H7 (cell line): ENCODE data around the gene RPL6. TPM values are rescaled to one million over a fixed set of nuclear protein-coding genes. Genes with fewer than 3 reads are reported as not detected.
"Not testable (repeated sequence)": the region's sequence is repeated elsewhere in the genome, so short reads cannot be mapped to it uniquely, and the experiment has no call there.

Experiments
- DNase-seq: peaks from one replicate; pipeline ENCODE4 v3.0.0; 2012
- H3K27me3 ChIP-seq: 2 replicates; pipeline ENCODE4 v1.6.0; 2011; ENCODE audit warnings: mild to moderate bottlenecking, low read length; ENCODE audit not compliant: control insufficient read depth, insufficient read depth
- H3K36me3 ChIP-seq: replicated peaks from 2 replicates; pipeline ENCODE4 v1.5.1; 2011; ENCODE audit warnings: low read length; ENCODE audit not compliant: control insufficient read depth, insufficient read depth
- H3K4me3 ChIP-seq: 2 replicates; pipeline ENCODE4 v1.5.1; 2011; ENCODE audit warnings: low read depth, mild to moderate bottlenecking, control low read depth, low read length, moderate library complexity; ENCODE audit not compliant: insufficient read depth
- total RNA-seq: library from RNA; depleted of rRNA; stranded (reverse); fragments of >200 nt; shearing (Covaris generic); gene quantifications from 2 replicates; pipeline ENCODE4 v1.2.3, GENCODE V29; 2014; rRNA removed

The RPL6 gene
- total RNA-seq: 2,057 and 2,096 TPM in 2 replicates

DNA sequence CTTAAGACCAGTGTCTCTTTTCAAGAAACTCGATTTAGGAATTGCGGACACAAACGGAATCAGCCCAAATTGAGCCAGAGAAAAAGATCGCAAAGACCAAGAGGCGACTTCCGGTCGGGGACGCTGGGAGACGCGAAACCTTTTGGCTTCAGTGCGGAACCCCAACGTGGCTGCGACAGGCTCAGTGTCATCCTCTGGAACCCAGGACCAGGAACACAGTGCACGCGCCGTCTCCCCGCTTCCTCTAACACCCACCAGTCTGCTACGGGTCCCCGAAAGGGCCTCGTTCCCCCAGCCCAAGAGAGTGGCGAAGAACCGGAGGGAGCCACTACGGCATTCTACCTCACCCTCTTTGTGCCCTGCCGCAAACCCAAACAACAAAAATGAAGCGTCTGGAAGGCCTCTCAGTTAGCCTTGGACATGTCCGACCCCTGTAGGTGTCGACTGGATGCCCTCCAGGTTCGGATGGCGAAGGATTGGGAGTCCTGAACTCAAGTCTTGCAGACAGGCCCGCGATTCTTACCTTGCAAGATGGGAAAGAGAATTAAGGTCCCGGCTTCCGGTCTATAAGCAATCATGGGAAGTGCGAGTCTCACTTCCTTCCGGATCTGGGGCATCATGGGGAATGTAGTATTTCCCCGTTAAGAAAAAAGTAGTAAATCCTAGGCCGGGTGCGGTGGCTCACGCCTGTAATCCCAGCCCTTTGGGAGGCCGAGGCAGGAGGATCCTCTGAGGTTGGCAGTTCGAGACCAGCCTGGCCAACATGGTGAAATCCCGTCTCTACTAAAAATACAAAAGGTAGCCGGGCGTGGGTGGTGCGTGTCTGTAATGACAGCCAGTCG lies at the start of gene RPL6:
TSS of gene RPL6 (minus strand) at position 542 of the 842 bp plus-strand sequence. CDS start 949 bp downstream, outside the sequence.
- Histone ChIP-seq H3K4me3 (peak within 1 kb of the TSS; percentile 98), H3K36me3 (peaks cover 34% of the 10 kb centered on the region), H3K27me3 (no peaks in the 10 kb centered on the region)
- DNase-seq: peak; percentile 84

DNA sequence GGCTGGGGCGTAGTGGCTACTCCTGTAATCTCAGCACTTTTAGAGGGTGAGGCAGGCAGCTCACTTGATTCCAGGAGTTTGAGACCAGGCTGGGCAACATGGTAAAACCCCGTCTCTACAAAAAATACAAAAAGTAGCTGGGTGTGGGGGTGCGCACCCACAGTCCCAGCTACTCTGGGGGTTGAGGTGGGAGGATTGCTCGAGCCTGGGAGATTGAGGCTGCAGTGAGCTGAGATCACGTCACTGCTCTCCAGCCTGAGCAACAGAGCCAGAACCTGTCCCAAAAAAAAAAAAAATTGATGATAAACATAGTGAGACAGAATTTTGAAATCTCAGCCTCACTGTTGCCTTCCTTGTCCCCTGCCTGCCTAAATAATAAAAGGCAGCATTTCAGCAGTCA lies 49.3 kb upstream of the RPL6 start:
- DNase-seq: no peak
- peaks cover 9% of the 10 kb centered on the region for H3K36me3 ChIP-seq
- H3K4me3 ChIP-seq: no peak overlapping the region
- no peaks in the 10 kb centered on the region for H3K27me3 ChIP-seq

DNA sequence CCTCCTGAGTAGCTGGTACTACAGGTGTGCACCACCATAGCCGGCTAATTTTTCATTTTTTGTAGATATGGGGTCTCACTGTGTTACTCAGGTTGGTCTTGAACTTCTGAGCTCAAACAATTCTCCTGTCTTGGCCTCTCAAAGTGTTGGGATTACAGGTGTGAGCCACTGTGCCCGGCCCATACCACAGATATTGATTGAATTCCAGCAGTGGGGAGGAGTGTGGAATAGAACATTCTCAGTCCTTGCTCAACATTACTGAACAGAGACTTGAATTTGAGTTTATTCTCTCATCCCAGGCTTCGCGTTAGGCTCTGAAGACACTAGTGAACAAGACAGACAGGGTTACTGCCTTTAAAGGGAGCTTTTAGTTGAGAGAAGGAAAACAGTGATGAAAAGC lies 48.9 kb upstream of the RPL6 start:
- no peak overlapping the region for H3K4me3 ChIP-seq
- peaks cover 9% of the 10 kb centered on the region for H3K36me3 ChIP-seq
- no peaks in the 10 kb centered on the region for H3K27me3 ChIP-seq
- DNase-seq: no peak

DNA sequence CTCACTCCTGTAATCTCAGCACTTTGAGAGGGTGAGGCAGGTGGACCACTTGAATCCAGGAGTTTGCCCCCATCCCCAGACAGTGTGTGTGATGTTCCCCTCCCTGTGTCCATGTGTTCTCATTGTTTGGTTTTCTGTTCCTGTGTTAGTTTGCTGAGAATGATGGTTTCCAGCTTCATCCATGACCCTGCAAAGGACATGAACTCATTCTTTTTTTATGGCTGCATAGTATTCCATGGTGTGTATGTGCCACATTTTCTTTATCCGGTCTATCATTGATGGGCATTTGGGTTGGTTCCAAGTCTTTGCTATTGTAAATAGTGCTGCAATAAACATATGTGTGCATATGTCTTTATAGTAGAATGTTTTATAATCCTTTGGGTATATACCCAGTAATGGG lies 47.7 kb upstream of the RPL6 start:
- not testable (repeated sequence) for H3K27me3 ChIP-seq, H3K4me3 ChIP-seq, DNase-seq
- H3K36me3 ChIP-seq: peaks cover 11% of the 10 kb centered on the region

DNA sequence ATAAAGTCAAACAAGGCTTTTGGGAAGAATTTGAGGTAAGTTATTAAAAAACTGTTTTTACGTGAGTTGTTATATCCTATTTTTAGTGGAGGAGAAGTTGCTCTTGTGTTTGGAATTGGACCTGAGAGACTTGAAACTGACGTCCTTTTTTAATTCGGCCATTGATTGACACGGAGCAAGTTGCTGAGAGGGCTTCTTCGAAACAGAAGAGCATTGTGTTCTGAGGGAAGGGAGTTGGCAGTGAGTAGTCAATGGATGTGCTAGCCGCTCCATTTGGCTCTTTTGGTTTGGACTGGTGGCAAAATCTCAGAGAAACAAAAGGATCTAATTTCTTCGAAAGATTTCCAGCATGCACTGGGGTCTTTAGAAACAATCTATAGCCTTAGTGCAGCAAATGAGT lies 46.6 kb upstream of the RPL6 start:
- no peaks in the 10 kb centered on the region for H3K27me3 ChIP-seq
- H3K36me3 ChIP-seq: peaks cover 11% of the 10 kb centered on the region
- no peak for DNase-seq
- H3K4me3 ChIP-seq: no peak overlapping the region

DNA sequence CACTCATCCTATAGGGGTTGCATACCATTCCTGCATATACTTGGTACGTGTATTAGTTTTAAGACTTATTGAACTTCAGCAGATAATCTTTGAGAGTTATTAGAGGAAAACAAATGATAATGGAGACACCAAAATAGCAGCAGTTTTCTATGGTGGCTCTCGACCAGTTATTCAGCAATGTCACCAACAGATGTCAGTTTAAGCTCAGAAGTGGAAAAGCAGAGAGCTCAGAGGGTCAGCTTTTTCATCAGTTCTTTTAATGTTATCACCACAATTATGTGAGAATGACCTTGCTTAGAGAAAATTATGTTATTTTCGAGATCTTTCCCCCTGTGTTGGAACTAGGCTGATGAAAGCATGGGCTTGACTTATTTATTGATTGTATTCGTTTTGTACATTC lies 41.3 kb upstream of the RPL6 start:
- Histone ChIP-seq H3K36me3 (peaks cover 10% of the 10 kb centered on the region), H3K27me3 (no peaks in the 10 kb centered on the region), H3K4me3 (no peak overlapping the region)
- no peak for DNase-seq

DNA sequence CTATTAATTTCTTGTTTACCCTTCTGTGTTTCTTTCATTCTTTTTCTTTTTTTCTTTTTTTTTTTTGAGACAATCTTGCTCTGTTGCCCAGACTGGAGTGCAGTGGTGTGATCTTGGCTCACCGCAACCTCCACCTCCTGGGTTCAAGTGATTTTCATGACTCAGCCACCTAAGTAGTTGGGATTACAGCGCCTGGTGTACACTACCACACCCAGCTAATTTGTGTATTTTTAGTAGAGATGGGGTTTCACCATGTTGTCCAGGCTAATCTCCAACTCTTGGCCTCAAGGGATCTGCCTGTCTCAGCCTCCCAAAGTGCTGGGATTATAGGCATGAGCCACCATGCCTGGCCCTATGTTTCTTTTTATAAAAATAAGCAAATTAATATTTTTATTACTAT lies 38.8 kb upstream of the RPL6 start:
- H3K36me3 ChIP-seq, DNase-seq, H3K4me3 ChIP-seq, H3K27me3 ChIP-seq: not testable (repeated sequence)

DNA sequence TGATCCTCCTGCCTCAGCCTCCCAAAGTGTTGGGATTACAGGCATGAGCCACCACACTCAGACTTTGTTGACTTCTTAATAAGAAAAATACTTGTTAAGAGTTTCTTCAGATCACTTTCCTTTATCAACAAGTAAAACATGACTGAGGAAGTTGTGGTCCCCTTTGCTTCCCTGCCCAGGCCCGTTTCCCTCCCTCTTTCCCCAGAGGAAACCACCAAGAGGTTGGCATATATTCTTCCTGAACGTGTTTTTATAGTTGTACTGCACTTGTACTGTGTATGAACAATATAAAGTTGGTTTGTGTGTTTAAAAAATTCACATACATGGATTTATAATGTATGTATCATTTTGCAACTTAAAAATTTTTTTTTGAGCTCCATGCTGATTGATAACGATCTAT lies 37.7 kb upstream of the RPL6 start:
- Histone ChIP-seq H3K27me3 (no peaks in the 10 kb centered on the region), H3K4me3 (no peak overlapping the region), H3K36me3 (peaks cover 5% of the 10 kb centered on the region)
- no peak for DNase-seq

DNA sequence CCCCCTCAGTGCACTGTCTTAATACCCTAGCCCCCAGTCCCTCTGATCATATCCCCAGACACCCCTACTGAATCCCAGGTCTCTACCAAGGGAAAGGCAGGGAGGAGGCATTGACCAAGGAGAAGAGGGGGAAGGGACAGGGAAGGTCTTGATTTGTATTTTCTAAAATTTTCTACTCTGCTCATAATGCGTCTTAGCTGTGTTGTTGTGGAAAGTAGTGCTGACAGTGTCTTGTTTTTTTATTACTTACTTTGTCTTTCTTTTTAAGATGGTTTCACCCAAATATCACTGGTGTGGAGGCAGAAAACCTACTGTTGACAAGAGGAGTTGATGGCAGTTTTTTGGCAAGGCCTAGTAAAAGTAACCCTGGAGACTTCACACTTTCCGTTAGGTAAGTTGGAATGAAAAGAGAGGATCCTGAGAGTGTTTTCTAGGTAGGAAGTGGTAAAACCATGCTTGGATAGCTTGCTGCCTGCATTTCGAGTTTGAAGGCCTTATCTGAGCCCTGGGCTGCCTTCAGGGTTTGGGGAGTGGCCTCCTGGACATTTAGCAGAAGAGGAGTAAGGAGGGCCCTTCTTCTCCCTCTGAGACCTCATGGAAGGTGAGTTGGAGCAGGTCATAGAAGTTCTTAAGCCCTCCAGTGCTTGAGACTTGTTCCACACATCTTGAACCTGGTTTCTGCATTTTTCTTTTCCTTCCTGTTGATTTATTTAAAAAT lies 36.8 kb upstream of the RPL6 start:
- no peaks in the 10 kb centered on the region for H3K27me3 ChIP-seq
- DNase-seq: no peak
- no peak overlapping the region for H3K4me3 ChIP-seq
- H3K36me3 ChIP-seq: peaks cover 5% of the 10 kb centered on the region

DNA sequence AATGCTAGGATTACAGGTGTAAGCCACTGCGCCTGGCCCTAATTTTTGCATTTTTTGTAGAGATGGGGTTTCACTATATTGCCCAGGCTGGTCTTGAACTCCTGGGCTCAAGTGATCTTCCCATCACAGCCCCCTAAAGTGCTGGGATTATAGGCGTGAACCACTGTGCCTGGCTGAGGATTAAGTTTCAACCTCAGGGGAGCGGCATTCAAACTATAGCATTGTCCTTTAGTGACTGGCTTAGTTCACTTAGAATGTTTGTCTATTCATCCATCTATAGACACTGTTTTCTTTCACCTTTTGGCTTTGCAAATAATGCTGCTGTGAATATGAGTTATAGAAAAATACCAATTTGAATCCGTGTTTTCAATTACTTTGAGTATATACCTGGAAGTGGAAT lies 34.5 kb upstream of the RPL6 start:
- H3K36me3 ChIP-seq: peaks cover 3% of the 10 kb centered on the region
- H3K4me3 ChIP-seq: no peak overlapping the region
- no peak for DNase-seq
- H3K27me3 ChIP-seq: no peaks in the 10 kb centered on the region

DNA sequence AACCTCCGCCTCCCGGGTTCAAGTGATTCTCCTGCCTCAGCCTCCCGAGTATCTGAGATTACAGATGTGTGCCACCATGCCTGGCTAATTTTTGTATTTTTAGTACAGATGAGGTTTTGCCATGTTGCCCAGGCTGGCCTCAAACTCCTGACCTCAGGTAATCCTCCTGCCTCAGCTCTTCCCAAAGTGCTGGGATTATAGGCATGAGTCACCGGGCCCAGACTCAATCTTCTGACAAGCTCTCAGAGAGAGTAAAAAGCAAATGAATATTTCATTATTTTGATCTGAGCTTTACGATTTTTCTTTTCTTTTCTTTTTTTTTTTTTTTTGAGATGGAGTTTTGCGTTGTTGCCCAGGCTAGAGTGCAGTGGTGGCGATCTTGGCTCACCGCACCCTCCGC lies 31.2 kb upstream of the RPL6 start:
- not testable (repeated sequence) for H3K4me3 ChIP-seq, H3K36me3 ChIP-seq, H3K27me3 ChIP-seq, DNase-seq

DNA sequence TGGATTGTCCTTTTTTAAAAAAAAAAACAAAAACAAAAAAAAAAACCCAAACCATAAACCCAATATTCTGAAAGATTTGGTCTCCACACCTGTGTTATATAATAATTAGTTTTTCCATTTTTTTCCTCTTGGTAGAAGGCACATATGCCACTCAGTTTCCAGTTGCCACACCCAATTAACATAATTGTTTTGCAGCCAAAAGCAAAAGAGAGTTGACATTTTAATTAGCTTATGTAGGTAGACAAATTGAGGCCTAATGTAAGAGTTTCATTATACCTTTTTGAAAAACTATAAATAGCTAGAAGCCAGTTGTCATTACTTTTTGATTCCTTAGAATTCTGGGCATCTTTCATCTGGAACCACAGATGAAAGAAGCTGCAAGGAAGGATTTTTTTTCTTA lies 30.4 kb upstream of the RPL6 start:
- H3K36me3 ChIP-seq: no peaks in the 10 kb centered on the region
- no peaks in the 10 kb centered on the region for H3K27me3 ChIP-seq
- no peak for DNase-seq
- no peak overlapping the region for H3K4me3 ChIP-seq

DNA sequence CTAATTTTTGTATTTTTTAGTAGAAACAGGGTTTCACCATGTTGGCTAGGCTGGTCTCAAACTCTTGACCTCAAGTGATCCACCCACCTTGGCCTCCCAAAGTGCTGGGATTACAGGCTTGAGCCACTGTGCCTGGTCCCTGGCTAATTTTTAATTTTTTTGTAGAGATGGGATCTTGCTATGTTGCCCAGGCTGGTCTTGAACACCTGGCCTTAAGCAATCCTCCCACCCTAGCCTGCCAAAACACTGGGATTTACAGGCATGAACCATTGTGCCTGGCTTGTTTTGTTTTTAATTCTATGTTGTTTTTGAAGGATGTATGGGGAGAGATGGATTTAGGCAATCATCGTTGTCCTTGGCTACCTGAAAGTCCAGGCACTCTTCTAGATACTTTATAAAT lies 29.2 kb upstream of the RPL6 start:
- not testable (repeated sequence) for H3K27me3 ChIP-seq, H3K4me3 ChIP-seq, DNase-seq, H3K36me3 ChIP-seq

DNA sequence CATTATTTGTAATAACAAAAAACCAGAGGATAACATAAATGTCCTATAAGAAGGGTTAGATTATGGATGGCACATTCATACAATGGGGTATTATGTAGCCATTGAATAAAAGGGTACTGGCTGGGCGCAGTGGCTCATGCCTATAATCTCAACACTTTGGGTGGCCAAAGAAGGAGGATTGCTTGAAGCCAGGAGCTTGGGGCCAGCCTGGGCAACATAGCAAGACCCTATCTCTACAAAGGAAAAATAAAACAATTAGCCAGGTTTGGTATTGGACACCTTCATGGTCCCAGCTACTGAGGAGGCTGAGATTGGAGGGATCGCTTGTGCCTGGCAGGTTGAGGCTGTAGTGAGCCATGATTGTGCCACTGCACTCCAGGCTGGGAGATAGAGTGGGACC lies 24.1 kb upstream of the RPL6 start:
- DNase-seq: no peak
- H3K4me3 ChIP-seq: no peak overlapping the region
- no peaks in the 10 kb centered on the region for H3K36me3 ChIP-seq
- no peaks in the 10 kb centered on the region for H3K27me3 ChIP-seq

DNA sequence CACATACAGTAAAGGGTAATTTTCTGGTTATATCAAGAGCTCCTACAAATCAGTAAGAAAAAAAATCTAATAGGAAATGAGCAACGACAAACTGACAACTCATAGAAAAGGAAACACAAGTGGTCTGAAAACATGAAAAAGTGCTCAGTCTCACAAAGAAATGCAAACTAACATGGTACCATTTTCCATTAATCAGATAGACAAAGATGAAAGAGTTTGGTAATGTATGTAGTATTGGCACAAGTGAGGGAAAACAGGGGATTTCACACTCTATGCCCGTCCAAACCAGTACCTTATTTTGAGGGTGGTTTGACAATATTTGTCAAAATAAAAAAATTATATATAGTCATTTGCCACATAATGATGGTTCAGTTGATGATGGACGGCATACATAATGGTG lies 22.6 kb upstream of the RPL6 start:
- no peak overlapping the region for H3K4me3 ChIP-seq
- DNase-seq: no peak
- H3K36me3 ChIP-seq: no peaks in the 10 kb centered on the region
- H3K27me3 ChIP-seq: no peaks in the 10 kb centered on the region
